GM21367 (cell line): Measurements from ENCODE around the gene GP1BA.
"Not testable (repeated sequence)": the region's sequence is repeated elsewhere in the genome, so short reads cannot be mapped to it uniquely, and the experiment has no call there.

Source experiments
- ATAC-seq: cut with Tn5 transposase; IDR thresholded peaks from one replicate; pipeline ENCODE4 v1.9.1; 2021; ENCODE audit not compliant: unreplicated experiment

The GP1BA gene

GRCh38 chr17:4901108-4901647, 30.9 kb upstream of the GP1BA start:
- ATAC-seq = no peak

DNA sequence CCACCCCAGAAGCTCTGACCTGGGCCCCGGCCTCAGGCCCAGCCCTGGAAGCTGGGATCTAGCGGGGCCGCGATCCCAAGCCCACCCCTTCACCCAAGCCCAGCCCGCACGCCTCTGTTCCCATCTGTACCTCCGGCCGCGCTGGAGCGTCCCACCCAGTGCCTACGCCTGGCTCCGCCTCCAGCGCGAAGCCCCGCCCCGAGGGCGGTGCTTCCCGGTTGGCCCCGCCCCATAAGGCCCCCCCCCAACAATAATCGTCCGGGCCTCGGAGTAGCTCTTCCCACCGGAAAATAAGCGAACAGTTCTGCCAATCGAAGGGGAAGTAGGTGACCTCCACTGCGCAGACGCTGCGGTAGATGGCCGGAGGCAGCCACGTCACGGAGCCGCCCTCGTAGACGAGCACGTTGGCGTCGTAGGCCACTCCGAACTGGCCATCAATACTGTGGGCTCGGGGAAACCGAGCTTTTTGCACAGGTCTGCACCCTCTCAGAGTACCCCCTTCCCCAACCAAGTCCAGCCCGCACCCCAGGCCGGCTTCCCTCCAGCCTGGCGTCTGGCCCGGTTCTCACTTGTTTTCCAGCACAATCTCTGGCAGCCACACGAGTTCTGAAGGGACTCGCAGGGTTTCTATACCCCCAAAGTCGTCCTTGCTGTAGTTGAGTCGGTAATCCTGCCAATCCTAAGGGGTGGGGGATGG, 30.3 kb upstream of the GP1BA start:
- no peak for ATAC-seq

GRCh38 chr17:4902540-4902939, 29.5 kb upstream of the GP1BA start:
- no peak for ATAC-seq

DNA sequence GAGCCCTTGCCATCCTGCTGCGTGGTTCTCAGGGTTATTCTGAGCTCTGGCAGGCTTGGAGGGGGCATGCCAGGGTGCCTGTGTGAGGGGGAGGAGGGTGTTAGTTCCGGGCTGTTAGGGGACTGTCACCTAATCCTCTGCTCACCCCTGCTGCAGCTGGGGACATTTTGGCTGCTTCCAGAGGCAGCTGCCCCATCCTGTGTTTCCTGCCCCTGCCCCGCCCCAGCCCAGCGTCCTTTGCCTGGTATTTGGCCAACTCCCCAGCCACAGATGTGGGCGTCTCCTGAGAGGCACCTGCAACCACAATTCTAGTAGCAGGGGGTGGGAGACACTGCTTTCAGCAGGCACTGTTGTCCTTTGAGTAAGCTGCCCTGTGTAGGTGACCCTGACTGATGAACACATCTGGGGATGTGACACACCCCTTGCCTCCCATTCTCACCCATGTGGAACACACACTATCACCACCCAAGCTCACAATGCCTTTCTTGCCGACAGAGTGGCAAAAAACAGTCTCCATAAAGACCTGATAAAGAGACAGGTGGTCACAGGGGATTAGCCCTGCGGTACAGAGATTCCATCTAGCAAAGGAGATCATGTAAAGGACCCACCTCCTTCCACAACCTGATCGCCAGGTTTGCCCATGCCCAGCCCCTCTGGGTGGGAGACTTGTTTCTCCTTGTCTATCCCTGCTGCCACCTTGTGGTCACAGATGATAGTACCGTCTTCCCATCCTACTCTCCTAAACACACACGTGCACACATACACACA, 28.8 kb upstream of the GP1BA start, which contains the start of gene CHRNE:
Gene CHRNE (minus strand): TSS at position 48 of the 768 bp plus-strand sequence. CDS start 35 bp downstream, at position 13.
- ATAC-seq = no peak

- ATAC-seq = not testable (repeated sequence)
These were observed 25.4 kb upstream of the GP1BA start for GRCh38 chr17:4906642-4907041.

- ATAC-seq = no peak
These were observed 23.8 kb upstream of the GP1BA start for GRCh38 chr17:4908301-4908700.

- ATAC-seq = no peak
These were observed 23.2 kb upstream of the GP1BA start for GRCh38 chr17:4908711-4909496.

DNA sequence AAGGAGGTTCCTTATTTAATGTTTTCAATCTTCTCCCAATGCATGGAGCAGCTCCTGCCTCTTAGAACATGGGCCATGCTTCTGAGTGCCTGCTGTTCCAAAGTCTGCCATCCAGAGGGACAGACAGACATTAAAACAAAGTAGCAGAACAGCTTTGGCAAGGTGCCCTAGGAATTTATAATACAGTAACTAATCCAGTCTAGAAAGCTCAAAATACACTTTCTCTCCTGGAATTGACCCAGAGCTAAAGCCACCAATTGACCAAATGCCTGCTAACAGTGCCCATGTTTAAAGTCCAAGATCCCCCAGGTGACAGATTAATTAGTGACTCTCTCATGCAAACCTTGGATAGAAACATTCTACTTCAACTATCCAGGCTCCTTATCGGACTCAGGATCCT, 18.1 kb upstream of the GP1BA start:
- no peak for ATAC-seq

GRCh38 chr17:4914551-4914950, 17.5 kb upstream of the GP1BA start:
- ATAC-seq = not testable (repeated sequence)

DNA sequence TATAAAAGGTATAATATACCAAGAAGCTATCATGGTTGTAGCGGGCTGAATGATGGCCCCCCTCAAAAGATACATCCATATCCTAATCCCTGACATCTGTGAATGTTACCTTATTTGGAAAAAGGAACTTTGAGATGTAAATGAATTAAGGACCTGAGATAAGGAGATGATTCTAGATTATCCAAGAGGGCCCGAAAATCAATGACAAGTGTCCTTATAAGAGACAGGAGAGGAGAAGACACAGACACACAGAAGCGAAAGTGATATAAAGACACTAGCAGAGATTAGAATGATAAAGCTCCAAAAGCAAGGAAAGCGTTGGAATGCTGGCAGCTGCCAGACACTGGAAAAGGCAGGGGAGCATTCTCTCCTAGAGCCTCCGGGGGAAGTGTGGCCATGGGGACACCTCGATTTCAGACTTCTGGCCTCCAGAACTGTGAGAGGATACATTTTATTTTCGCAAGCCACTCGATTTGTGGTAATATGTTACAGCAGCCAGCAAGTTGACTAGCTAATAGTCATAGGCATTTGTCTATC, 12.5 kb upstream of the GP1BA start:
- no peak for ATAC-seq

DNA sequence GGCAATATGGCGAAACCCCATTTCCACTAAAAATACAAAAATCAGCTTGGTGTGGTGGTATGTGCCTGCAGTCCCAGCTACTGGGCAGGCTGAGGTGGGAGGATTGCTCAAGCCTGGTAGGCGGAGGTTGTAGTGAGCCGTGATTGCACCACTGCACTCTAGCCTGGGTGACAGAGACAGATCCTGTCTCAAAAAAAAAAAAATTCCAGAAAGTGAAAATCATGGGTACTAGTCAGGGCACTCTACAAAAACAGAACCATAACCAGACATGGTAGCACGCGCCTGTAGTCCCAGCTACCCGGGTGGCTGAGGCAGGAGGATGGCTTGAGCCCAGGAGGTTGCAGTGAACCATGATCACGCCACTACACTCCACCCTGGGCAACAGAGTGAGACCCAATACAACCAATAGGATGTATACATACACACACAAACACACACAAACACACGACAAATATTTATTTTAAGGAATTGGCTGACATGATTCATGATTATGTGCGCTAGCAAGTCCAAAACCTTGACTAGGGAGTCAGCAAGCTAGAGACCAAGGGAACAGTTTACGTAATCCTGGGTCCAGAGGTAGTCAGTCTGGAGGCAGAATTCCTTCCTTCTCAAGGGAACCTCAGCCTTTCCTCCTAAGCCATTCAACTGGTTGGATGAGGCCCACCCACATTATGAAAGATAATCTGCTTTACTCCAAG, 11.6 kb upstream of the GP1BA start:
- no peak for ATAC-seq

DNA sequence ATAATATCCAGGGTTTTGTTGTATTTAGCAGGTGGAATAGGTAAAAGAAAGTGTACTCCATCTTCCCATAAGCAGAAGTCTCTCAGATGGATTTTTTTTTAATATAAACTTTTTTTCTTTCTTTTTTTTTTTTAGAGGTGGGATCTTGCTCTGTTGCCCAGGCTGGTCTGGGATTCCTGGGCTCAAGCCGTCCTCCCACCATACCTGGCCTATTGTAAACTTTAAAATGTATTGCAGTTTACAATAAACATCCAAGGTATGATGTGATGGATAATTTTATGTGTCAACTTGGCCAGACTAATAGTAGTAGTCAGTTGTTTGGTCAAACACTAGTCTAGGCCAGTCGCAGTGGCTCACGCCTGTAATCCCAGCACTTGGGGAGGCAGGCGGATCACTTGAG, 10.8 kb upstream of the GP1BA start:
- ATAC-seq = no peak

DNA sequence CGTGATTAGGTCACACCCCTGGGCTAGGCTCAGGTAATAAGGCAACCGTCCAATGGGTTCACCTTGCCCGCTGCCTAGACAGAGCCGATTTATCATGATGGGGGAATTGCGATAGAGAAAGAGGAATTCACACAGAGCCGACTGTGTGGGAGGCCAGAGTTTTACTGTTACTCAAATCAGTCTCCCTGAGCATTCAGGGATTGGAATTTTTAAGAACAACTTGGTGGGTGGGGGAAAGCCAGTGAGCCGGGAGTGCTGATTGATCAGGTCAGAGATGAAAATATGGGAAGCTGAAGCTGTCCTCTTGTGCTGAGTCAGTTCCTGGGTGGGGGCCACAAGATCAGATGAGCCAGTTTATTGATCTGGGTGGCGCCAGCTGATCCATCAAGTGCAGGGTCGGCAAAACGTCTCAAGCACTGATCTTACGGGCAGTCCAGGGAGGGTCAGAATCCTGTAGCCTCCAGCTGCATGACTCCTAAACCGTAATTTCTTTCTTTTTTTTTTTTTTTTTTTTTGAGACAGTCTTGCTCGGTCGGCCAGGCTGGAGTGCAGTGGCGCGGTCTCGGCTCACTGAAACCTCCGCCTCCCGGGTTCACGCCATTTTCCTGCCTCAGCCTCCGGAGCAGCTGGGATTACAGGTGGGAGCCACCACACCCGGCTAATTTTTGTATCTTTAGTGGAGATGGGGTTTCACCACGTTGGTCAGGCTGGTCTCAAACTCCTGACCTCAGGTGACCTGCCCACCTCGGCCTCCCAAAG, 5.3 kb upstream of the GP1BA start:
- ATAC-seq = not testable (repeated sequence)

DNA sequence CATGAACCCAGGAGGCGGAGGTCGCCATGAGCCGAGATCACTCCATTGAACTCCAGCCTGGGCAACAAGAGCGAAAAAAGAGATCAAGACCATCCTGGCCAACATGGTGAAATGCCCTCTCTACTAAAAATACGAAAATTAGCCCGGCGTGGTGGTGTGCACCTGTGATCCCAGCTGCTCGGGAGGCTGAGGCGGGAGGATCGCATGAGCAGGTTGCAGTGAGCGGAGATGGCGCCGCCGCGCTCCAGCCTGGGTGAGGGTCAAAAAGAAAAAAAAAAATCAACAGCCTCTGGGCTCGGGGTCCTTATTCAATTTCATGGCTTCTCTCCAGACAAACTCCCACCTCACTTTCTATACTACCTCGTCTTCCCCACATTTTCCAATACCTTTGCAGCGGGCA, 3.2 kb upstream of the GP1BA start:
- no peak for ATAC-seq

DNA sequence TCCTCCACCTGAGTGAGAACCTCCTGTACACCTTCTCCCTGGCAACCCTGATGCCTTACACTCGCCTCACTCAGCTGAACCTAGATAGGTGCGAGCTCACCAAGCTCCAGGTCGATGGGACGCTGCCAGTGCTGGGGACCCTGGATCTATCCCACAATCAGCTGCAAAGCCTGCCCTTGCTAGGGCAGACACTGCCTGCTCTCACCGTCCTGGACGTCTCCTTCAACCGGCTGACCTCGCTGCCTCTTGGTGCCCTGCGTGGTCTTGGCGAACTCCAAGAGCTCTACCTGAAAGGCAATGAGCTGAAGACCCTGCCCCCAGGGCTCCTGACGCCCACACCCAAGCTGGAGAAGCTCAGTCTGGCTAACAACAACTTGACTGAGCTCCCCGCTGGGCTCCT, 679 bp downstream of the GP1BA start:
- ATAC-seq = no peak

DNA sequence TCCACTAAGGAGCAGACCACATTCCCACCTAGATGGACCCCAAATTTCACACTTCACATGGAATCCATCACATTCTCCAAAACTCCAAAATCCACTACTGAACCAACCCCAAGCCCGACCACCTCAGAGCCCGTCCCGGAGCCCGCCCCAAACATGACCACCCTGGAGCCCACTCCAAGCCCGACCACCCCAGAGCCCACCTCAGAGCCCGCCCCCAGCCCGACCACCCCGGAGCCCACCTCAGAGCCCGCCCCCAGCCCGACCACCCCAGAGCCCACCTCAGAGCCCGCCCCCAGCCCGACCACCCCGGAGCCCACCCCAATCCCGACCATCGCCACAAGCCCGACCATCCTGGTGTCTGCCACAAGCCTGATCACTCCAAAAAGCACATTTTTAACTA, 1.6 kb downstream of the GP1BA start:
- ATAC-seq = no peak

DNA sequence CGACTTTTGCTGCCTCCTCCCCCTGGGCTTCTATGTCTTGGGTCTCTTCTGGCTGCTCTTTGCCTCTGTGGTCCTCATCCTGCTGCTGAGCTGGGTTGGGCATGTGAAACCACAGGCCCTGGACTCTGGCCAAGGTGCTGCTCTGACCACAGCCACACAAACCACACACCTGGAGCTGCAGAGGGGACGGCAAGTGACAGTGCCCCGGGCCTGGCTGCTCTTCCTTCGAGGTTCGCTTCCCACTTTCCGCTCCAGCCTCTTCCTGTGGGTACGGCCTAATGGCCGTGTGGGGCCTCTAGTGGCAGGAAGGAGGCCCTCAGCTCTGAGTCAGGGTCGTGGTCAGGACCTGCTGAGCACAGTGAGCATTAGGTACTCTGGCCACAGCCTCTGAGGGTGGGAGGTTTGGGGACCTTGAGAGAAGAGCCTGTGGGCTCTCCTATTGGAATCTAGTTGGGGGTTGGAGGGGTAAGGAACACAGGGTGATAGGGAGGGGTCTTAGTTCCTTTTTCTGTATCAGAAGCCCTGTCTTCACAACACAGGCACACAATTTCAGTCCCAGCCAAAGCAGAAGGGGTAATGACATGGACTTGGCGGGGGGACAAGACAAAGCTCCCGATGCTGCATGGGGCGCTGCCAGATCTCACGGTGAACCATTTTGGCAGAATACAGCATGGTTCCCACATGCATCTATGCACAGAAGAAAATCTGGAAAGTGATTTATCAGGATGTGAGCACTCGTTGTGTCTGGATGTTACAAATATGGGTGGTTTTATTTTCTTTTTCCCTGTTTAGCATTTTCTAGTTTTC, 2.3 kb downstream of the GP1BA start:
- no peak for ATAC-seq

- no peak for ATAC-seq
These were observed 3.6 kb downstream of the GP1BA start for GRCh38 chr17:4935650-4936049.

- ATAC-seq = no peak
These were observed 4.4 kb downstream of the GP1BA start for GRCh38 chr17:4936436-4936835.
